ENCODE results near the gene PI4K2A.

DNA sequence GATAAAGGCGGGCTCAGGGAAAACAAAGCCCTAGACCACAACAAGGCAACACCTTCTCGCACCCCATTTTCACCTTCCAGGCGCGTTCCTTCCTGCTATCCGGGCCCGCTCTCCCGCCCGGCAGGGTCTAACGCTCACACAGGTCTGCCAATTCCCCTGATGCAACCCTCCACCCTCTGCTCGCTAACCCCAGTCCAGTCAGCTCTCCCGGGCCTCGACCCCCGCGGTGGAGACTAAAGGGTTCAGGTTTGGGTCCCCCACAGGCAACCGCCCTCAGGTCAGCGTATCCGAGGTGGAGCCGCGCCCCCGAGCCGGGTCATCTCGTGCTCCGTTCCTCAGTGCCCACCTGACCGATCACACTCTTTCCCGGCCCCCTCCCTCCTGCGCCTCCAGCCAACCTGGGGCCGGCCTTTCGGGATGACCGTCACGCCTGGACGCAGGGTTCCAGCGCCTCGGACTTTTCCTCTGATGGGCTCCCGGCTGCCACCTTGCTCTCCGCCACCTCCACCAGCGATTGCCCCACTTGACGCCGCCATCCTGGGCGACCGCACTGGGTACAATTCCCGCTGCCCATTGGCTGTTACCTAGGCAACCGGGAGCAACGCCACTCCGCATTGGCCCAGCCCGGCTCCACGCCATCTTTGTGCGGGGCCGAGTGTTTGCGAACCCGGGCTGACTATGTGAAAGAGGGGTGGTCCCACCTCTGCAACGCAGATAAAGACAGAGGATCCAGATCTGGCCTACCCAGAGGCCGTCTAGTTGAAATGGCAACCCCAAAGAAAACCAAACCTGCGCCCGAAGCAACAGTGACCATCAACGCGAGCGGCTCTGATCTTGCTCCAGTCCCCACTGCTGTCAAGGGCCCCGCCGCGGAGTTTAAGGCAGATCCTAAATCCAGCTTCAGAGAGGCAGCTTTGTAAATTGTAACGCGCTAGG lies 7.3 kb upstream of the PI4K2A start, which contains the start of gene MORN4:
- TF ChIP-seq, protein P1, sequence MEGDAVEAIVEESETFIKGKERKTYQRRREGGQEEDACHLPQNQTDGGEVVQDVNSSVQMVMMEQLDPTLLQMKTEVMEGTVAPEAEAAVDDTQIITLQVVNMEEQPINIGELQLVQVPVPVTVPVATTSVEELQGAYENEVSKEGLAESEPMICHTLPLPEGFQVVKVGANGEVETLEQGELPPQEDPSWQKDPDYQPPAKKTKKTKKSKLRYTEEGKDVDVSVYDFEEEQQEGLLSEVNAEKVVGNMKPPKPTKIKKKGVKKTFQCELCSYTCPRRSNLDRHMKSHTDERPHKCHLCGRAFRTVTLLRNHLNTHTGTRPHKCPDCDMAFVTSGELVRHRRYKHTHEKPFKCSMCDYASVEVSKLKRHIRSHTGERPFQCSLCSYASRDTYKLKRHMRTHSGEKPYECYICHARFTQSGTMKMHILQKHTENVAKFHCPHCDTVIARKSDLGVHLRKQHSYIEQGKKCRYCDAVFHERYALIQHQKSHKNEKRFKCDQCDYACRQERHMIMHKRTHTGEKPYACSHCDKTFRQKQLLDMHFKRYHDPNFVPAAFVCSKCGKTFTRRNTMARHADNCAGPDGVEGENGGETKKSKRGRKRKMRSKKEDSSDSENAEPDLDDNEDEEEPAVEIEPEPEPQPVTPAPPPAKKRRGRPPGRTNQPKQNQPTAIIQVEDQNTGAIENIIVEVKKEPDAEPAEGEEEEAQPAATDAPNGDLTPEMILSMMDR (optimal IDR thresholded peaks at IDR 0.05 in 1 of 3, IDR thresholded peaks at IDR 0.05 in 1 of 3, conservative IDR thresholded peaks at IDR 0.05 in 1 of 3; ENCODE audit: extremely low read depth in 1 of 3, insufficient read depth in 2 of 3, low read length in 3 of 3) = no peak
- no peak for TF ChIP-seq EZH2 (IDR thresholded peaks at IDR 0.05; ENCODE audit: low read length)

Measured in keratinocyte (primary cell).